ENCODE results near the gene POU5F2. TPM values are rescaled to one million over a fixed set of nuclear protein-coding genes. Genes with fewer than 3 reads are reported as not detected.

POU5F2 gene
- total RNA-seq, 2 experiments from 2014 or later = 0.22 to 0.27 TPM

Other genes with a start within 250 kb of the POU5F2 start
- gene NR2F1-AS1, start 160.4 kb downstream of the POU5F2 start, total RNA-seq = not detected
- not detected for gene NR2F1, start 158.4 kb downstream of the POU5F2 start, total RNA-seq

Data from activated naive CD8-positive, alpha-beta T cell treated with anti-CD3 and anti-CD28 coated beads for 36 hours (primary cell).